Adrenal gland (tissue), 12 donors: ENCODE results near the gene PCYT2. TPM values are rescaled to one million over a fixed set of nuclear protein-coding genes. Genes with fewer than 3 reads are reported as not detected.

Source experiments
- DNase-seq, 7 donors: peaks; one replicate each; pipeline ENCODE4 v3.0.0-alpha.2; 2019 to 2020
- H3K27ac ChIP-seq, 5 donors: fragments of 200-600 bp; sonication (generic) in 4 of 5; 1 replicate in 3 of 5; 2 replicates in 2 of 5; pipeline versions ENCODE4 v1.5.1 to v1.8.0; 2016 to 2020; ENCODE audit warnings: mild to moderate bottlenecking in 1 of 5
- H3K27me3 ChIP-seq: fragments of 200-600 bp; 2 replicates; pipeline ENCODE4 v1.8.0; 2021
- H3K36me3 ChIP-seq, 2 donors: fragments of 200-600 bp; replicated peaks in 1 of 2; 1 replicate in 1 of 2; 2 replicates in 1 of 2; pipeline versions ENCODE4 v1.5.1 to v1.8.0; 2018 to 2022
- H3K4me1 ChIP-seq, 2 donors: fragments of 200-600 bp; replicated peaks in 1 of 2; 1 replicate in 1 of 2; 2 replicates in 1 of 2; pipeline versions ENCODE4 v1.5.1 to v1.8.0; 2018 to 2021
- H3K4me3 ChIP-seq, 4 donors: fragments of 200-600 bp; sonication (generic) in 3 of 4; one replicate each; pipeline ENCODE4 v1.5.1; 2016 to 2018
- H3K9me3 ChIP-seq, 3 donors: fragments of 200-600 bp; sonication (generic) in 1 of 3; replicated peaks in 1 of 3; 1 replicate in 2 of 3; 2 replicates in 1 of 3; pipeline versions ENCODE4 v1.5.1 to v1.8.0; 2016 to 2021
- POLR2A ChIP-seq, 2 donors: fragments of 450-650 bp; IDR thresholded peaks; one replicate each; pipeline ENCODE4 v1.6.1; 2017; ENCODE audit warnings: antibody characterized with exemption in 2 of 2, mild to moderate bottlenecking in 2 of 2, moderate library complexity in 1 of 2
- WGBS, 4 donors: extraction: QIAGEN DNeasy Blood & Tissue Kit in 2 of 4; methylation state at CpG; one replicate each; pipeline versions ENCODE4 v1.1.5 to v1.1.7; 2013 to 2017; 5-methylcytosine and 5-hydroxymethylcytosine counted together
- intact Hi-C, 2 donors: fragments of 100-400 bp; cut with DNase I; formaldehyde crosslinking; loops; one replicate each; pipeline versions ENCODE4 v1.14.1 to v1.15.0; 2022 to 2023
- polyA plus RNA-seq, 3 donors: library from polyadenylated mRNA; stranded (reverse); fragments of 200-250 nt in 2 of 3; fragments of 350-450 nt in 1 of 3; fragmentation: Illumina TruSeq in 1 of 3; extraction: RNeasy Lipid Tissue Mini Kit (QIAGEN cat#74804) in 1 of 3; gene quantifications; one replicate each; pipeline ENCODE4 v1.2.3, GENCODE V29; 2013 to 2014
- total RNA-seq, 9 donors: library from RNA; depleted of rRNA in 4 of 9; stranded (reverse); fragments of >200 nt in 4 of 9; fragments of 120-200 nt in 1 of 9; fragmentation: NEBNext Ultra II Directional in 1 of 9; extraction: Animal tissue kit (Norgen Biotek cat#: 25700) in 1 of 9; gene quantifications; one replicate each; pipeline versions ENCODE4 v1.1.0 to v1.2.4, GENCODE V29; 2013 to 2023
- TF ChIP-seq, protein P1 (sequence below), 6 experiments: fragments of 450-650 bp in 4 of 6; fragments of 200-600 bp in 2 of 6; sonication (generic) in 1 of 6; IDR thresholded peaks; 1 replicate in 5 of 6; 2 replicates in 1 of 6; pipeline versions ENCODE4 v1.5.1 to v1.8.0; 2016 to 2021; ENCODE audit warnings: antibody characterized with exemption in 6 of 6, mild to moderate bottlenecking in 2 of 6, moderate library complexity in 1 of 6
- donor health status: healthy with polysubstance abuse.
- donor health status: Bipolar disorder and iron deficiency.
- donor health status: DM: yes; HTN: yes; CAD: no.
- donor health status: DM: no; HTN: no; CAD: no.
- donor health status: DM: no; HTN: no; CAD: no.
- donor health status: DM: yes; HTN: yes; CAD: no.

PCYT2 gene
- total and polyA plus RNA-seq, 12 donors: 19.8 to 41.2 (median 30.2) TPM

GRCh38 chr17:81912441-81913309, 1.5 kb upstream of the PCYT2 start:
- 87 to 93% (median 91%) methylated on average over 30 to 32 of the region's 32 CpGs for WGBS, 4 donors
- H3K4me1 ChIP-seq: peaks cover 17 to 26% of the 10 kb centered on the region in 2 donors
- no peak overlapping the region for H3K27ac ChIP-seq
- DNase-seq: no peak
- no peaks in the 10 kb centered on the region for H3K27me3 ChIP-seq
- TF ChIP-seq POLR2A (IDR thresholded peaks at IDR 0.05): no peak
- TF ChIP-seq, protein P1, sequence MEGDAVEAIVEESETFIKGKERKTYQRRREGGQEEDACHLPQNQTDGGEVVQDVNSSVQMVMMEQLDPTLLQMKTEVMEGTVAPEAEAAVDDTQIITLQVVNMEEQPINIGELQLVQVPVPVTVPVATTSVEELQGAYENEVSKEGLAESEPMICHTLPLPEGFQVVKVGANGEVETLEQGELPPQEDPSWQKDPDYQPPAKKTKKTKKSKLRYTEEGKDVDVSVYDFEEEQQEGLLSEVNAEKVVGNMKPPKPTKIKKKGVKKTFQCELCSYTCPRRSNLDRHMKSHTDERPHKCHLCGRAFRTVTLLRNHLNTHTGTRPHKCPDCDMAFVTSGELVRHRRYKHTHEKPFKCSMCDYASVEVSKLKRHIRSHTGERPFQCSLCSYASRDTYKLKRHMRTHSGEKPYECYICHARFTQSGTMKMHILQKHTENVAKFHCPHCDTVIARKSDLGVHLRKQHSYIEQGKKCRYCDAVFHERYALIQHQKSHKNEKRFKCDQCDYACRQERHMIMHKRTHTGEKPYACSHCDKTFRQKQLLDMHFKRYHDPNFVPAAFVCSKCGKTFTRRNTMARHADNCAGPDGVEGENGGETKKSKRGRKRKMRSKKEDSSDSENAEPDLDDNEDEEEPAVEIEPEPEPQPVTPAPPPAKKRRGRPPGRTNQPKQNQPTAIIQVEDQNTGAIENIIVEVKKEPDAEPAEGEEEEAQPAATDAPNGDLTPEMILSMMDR (IDR thresholded peaks at IDR 0.05): no peak
- peaks cover 0 to 36% of the 10 kb centered on the region in 2 donors for H3K36me3 ChIP-seq
- no peak overlapping the region for H3K4me3 ChIP-seq
- intact Hi-C loops: no loop called here
- no peaks in the 10 kb centered on the region for H3K9me3 ChIP-seq

DNA sequence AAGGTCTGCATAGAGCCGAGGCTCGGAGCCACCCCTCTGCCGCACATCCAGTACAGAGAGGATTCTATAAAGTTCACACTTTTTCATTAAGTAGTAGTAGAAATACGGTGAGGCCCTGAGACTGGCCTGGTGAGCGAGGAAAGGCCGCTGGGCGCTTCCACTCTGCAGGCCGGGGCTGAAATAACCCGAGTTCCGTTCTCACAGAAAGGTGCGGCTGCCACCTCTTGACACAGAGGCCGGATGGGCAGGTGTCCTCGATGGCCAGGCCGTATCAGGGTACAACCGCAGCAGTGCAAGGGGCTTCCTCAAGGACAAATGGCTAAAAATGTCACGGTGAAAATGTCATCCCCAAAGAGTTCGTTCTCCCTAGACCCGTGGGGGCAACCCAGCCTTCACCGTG, 770 bp upstream of the PCYT2 start:
- peaks cover 12 to 20% of the 10 kb centered on the region in 2 donors for H3K4me1 ChIP-seq
- peaks cover 0 to 36% of the 10 kb centered on the region in 2 donors for H3K36me3 ChIP-seq
- no peak for DNase-seq
- TF ChIP-seq, protein P1 (IDR thresholded peaks at IDR 0.05): no peak
- no peak for TF ChIP-seq POLR2A (IDR thresholded peaks at IDR 0.05)
- intact Hi-C loops: no loop called here
- H3K4me3 ChIP-seq: peak overlapping the region in 1 of 4 donors; percentile 26
- no peaks in the 10 kb centered on the region for H3K9me3 ChIP-seq
- H3K27ac ChIP-seq: peak overlapping the region in 2 of 5 donors; percentile 15 to 30
- 77 to 82% (median 80%) methylated on average over 14 to 19 of the region's 19 CpGs for WGBS, 4 donors
- no peaks in the 10 kb centered on the region for H3K27me3 ChIP-seq

DNA sequence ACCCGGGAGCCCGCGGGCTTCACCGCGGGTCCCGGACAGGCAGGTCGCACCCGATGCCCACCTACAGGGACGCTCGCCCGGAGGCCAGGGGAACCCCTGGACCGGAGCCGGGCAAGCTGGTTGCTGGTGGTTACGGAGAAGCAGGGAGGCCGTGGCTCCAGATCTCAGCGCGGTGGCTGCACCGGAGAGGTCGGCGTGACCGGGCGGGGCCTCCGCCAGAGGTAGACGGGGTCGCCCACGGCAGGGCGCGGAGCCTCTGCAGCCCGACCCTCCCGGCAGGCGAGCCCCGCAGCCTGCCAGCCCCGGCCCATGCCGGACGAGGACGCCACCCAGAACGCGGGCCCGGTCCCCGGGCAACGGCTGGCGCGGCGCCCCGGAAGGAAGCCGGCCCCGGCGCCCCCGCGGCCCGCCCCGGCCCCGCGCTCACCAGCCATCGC, 341 bp downstream of the PCYT2 start:
- Histone ChIP-seq H3K4me1 (peaks cover 7 to 11% of the 10 kb centered on the region in 2 donors), H3K27ac (peak overlapping the region in 1 of 5 donors; percentile 84), H3K36me3 (peaks cover 0 to 36% of the 10 kb centered on the region in 2 donors), H3K4me3 (peak overlapping the region in 3 of 4 donors; percentile 25 to 84 (median 36)), H3K27me3 (no peaks in the 10 kb centered on the region), H3K9me3 (no peaks in the 10 kb centered on the region)
- TF ChIP-seq, protein P1 (IDR thresholded peaks at IDR 0.05): no peak
- no peak for TF ChIP-seq POLR2A (IDR thresholded peaks at IDR 0.05)
- intact Hi-C loops: no loop called here
- peak in 1 of 7 donors; percentile 51 for DNase-seq
- 1 to 4% (median 3%) methylated on average over 11 to 55 of the region's 55 CpGs; no CpG with 5 or more reads in 1 of the 4 donors for WGBS, 4 donors

GRCh38 chr17:81909966-81910839, 996 bp downstream of the PCYT2 start:
- peak overlapping the region in 1 of 5 donors; percentile 84 for H3K27ac ChIP-seq
- peaks cover 7 to 11% of the 10 kb centered on the region in 2 donors for H3K4me1 ChIP-seq
- no peaks in the 10 kb centered on the region for H3K9me3 ChIP-seq
- DNase-seq: peak in 1 of 7 donors; percentile 50
- TF ChIP-seq, protein P1 (IDR thresholded peaks at IDR 0.05): no peak
- TF ChIP-seq POLR2A (IDR thresholded peaks at IDR 0.05): no peak
- H3K27me3 ChIP-seq: no peaks in the 10 kb centered on the region
- peak overlapping the region in 3 of 4 donors; percentile 25 to 84 (median 36) for H3K4me3 ChIP-seq
- 26 to 46% (median 45%) methylated on average over 10 to 23 of the region's 23 CpGs for WGBS, 4 donors
- H3K36me3 ChIP-seq: peaks cover 0 to 31% of the 10 kb centered on the region in 2 donors
- intact Hi-C loops: no loop called here
